Measurements from ENCODE around the gene SLX4IP. TPM values are rescaled to one million over a fixed set of nuclear protein-coding genes. Genes with fewer than 3 reads are reported as not detected.
A peak's percentile ranks its signal among the peaks of the same experiment; 100 is the strongest.

The SLX4IP gene
- polyA plus RNA-seq, 2 of the 4 experiments (the other 2 are of a cell fraction): 3.4 to 7.5 TPM

- peaks cover 8% of the 10 kb centered on the region; the same call in 2 of the 3 replicates for H3K4me1 ChIP-seq
- WGBS (ENCODE audit: missing lambda C conversion rate): 98% methylated on average over 2 of the region's 2 CpGs
- no peak for ATAC-seq
- ChIA-PET CTCF (interaction anchor here (1.2 kb wide), 1 partner anchor 24 kb away, joined by 3 read pairs; no protein-coding TSS in a partner anchor), POLR2A (no interaction called here)
- H3K4me2 ChIP-seq: no peak overlapping the region
- no peak overlapping the region for H3K4me3 ChIP-seq
- no peak for TF ChIP-seq ZC3H11A (IDR thresholded peaks at IDR 0.05)
- DNase-seq (ENCODE audit: low read depth in 1 of 2, low spot score in 1 of 2): no peak
- peaks cover 18% of the 10 kb centered on the region for H3K9me3 ChIP-seq
- FAIRE-seq: no peak
- H3K27ac ChIP-seq: 0 out of 6 replicates have a peak overlapping the region, but pooled peaks of 1 of the 2 experiments have one; percentile 3
Measured at GRCh38 chr20:10461495-10461894, 26.4 kb downstream of the SLX4IP start.

- Histone ChIP-seq H3K4me3 (no peak overlapping the region), H3K4me2 (no peak overlapping the region), H3K9me3 (peaks cover 8% of the 10 kb centered on the region; the same call in 2 of the 3 replicates), H3K27ac (peak overlapping the region in 1 of 2 experiments; percentile 33; a peak in 2 of 6 replicates), H3K4me1 (peaks cover 19% of the 10 kb centered on the region)
- FAIRE-seq: peak; percentile 7
- ATAC-seq: no peak
- POLR2A ChIA-PET: interaction anchor here (0.6 kb wide), 1 partner anchor 659 kb away, joined by 3 read pairs; no protein-coding TSS in a partner anchor
- TF ChIP-seq CEBPB (IDR thresholded peaks at IDR 0.05) (no peak), RAD21 (conservative IDR thresholded peaks at IDR 0.05 in 1 of 2, IDR thresholded peaks at IDR 0.05 in 1 of 2) (no peak)
- CTCF ChIA-PET: no interaction called here
- no peak for DNase-seq (ENCODE audit: low read depth in 1 of 2, low spot score in 1 of 2)
Measured at GRCh38 chr20:10462516-10462915, 27.4 kb downstream of the SLX4IP start.

- 42% methylated on average over 2 of the region's 2 CpGs for WGBS (ENCODE audit: missing lambda C conversion rate)
- Histone ChIP-seq H3K9me3 (0 out of 3 replicates have a peak, but pooled peaks cover 3% of the 10 kb centered on the region), H3K27ac (peak overlapping the region in 1 of 2 experiments; percentile 17; a peak in 3 of 6 replicates), H3K4me1 (peaks cover 30% of the 10 kb centered on the region), H3K4me2 (no peak overlapping the region), H3K4me3 (no peak overlapping the region)
- DNase-seq (ENCODE audit: low read depth in 1 of 2, low spot score in 1 of 2) (peak in 1 of 2 experiments; percentile 35), ATAC-seq (peak in 1 of 2 experiments; percentile 56; a peak in 3 of 6 replicates), FAIRE-seq (no peak)
- CTCF ChIA-PET: no interaction called here
- POLR2A ChIA-PET: no interaction called here
- TF ChIP-seq EP300 (IDR thresholded peaks at IDR 0.05) (no peak), JUNB (IDR thresholded peaks at IDR 0.05) (0 out of 2 replicates have a peak, but pooled peaks have one; percentile 10), SMC3 (IDR thresholded peaks at IDR 0.05) (no peak), SREBF2 (IDR thresholded peaks at IDR 0.05) (no peak), TFCP2L1 (CRISPR knock-in tag; IDR thresholded peaks at IDR 0.05) (no peak), PHF8 (IDR thresholded peaks at IDR 0.05; ENCODE audit: borderline replicate concordance, low read depth) (no peak), REST (IDR thresholded peaks at IDR 0.05) (no peak), MAFK (IDR thresholded peaks at IDR 0.05; ENCODE audit: partially characterized antibody) (no peak), ZC3H11A (IDR thresholded peaks at IDR 0.05) (no peak), HMGXB4 (CRISPR knock-in tag; IDR thresholded peaks at IDR 0.05; ENCODE audit: borderline replicate concordance) (no peak), RARB (CRISPR knock-in tag; IDR thresholded peaks at IDR 0.05) (no peak), HEYL (CRISPR knock-in tag; IDR thresholded peaks at IDR 0.05) (no peak), KDM5A (IDR thresholded peaks at IDR 0.05) (no peak), ZNF302 (CRISPR knock-in tag; IDR thresholded peaks at IDR 0.05) (no peak), GATA3 (IDR thresholded peaks at IDR 0.05; ENCODE audit: borderline replicate concordance) (0 out of 2 replicates have a peak, but pooled peaks have one; percentile 11), EHMT2 (IDR thresholded peaks at IDR 0.05; ENCODE audit: low read depth) (no peak), FOSL2 (IDR thresholded peaks at IDR 0.05) (no peak), FOSL2 (CRISPR knock-in tag; IDR thresholded peaks at IDR 0.05) (peak; percentile 48), HES2 (IDR thresholded peaks at IDR 0.05) (peak; percentile 84), E2F6 (IDR thresholded peaks at IDR 0.05; ENCODE audit: borderline replicate concordance, low read depth) (no peak), CTCF (IDR thresholded peaks at IDR 0.05) (no peak), FOXS1 (CRISPR knock-in tag; IDR thresholded peaks at IDR 0.05) (no peak), MYC (IDR thresholded peaks at IDR 0.05; ENCODE audit: borderline replicate concordance, low read length) (no peak), MAZ (IDR thresholded peaks at IDR 0.05; ENCODE audit: borderline replicate concordance, low read depth, low read length) (no peak), NFE2L2 (conservative IDR thresholded peaks at IDR 0.05; ENCODE audit: low read length) (no peak)
Measured at GRCh38 chr20:10463622-10464021, 28.5 kb downstream of the SLX4IP start.
